GM18511 (cell line): ENCODE results near the gene ILK.

Source experiments
- ATAC-seq: cut with Tn5 transposase; IDR thresholded peaks from one replicate; pipeline ENCODE4 v1.9.1; 2021; ENCODE audit warnings: mild to moderate bottlenecking, moderate library complexity; ENCODE audit not compliant: unreplicated experiment

Gene ILK

GRCh38 chr11:6604790-6605189, 1.2 kb downstream of the ILK start:
- no peak for ATAC-seq

GRCh38 chr11:6606471-6607189, 3.1 kb downstream of the ILK start:
- ATAC-seq = peak; percentile 50

DNA sequence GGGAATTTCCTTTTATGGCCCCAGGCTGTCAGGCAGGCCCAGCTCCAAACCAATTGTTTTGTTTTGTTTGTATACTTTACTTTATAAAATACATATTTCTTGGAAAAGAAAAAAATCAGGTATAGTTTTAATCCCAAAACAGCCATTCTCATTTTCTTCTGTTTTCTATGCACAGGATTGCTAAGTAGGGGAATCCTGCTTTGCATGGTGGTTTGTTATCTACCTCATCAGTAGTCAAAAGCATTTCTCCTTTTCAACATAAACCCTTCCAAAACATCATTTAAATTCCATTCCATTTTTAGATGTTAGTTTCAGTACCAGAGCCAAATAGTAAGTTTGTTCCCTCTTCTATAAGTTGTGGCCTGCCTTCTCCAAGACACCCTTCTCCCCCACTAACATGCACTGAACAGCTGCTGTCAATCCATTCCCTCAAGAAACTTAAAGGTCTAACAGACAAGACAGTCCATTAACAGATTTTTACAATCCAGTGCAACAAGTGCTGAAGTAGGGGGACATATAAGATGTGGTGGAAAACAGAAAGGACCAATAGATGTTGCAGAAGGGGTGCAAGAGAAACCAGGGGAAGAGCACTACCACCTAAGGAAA, 3.7 kb downstream of the ILK start:
- ATAC-seq = no peak

- no peak for ATAC-seq
Observed at GRCh38 chr11:6608011-6608410, 4.4 kb downstream of the ILK start.

- no peak for ATAC-seq
Observed at GRCh38 chr11:6608726-6609501, 5.3 kb downstream of the ILK start.

DNA sequence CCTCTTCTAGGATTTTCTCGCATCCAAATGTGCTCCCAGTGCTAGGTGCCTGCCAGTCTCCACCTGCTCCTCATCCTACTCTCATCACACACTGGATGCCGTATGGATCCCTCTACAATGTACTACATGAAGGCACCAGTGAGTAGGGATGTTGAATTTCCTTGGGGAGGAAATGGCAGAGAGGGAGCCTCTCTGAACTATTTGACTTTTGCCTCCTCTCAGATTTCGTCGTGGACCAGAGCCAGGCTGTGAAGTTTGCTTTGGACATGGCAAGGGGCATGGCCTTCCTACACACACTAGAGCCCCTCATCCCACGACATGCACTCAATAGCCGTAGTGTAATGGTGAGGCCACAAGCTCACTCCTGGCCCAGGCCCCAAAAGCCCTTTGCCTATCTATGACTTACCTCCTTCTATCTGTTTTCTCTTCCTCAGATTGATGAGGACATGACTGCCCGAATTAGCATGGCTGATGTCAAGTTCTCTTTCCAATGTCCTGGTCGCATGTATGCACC, 6.0 kb downstream of the ILK start:
- no peak for ATAC-seq

- no peak for ATAC-seq
Observed at GRCh38 chr11:6610591-6610990, 7.0 kb downstream of the ILK start.

GRCh38 chr11:6611092-6611962, 7.8 kb downstream of the ILK start:
- peak; percentile 22 for ATAC-seq

DNA sequence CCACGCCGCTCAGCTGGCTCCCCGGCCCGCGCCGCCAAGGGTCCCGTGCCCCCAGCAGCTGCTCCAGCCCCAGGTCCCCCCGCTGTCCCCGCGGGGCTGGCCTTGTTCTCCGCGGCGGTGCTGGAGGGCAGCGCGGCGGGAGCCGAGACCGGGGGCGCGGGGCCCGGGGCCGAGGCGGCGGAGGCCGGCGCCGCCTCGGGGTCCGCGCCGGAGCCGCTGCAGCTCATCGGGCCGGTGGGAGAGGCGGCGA, 8.3 kb downstream of the ILK start:
- no peak for ATAC-seq

GRCh38 chr11:6612213-6613041, 8.9 kb downstream of the ILK start, which contains the start of gene TAF10:
Gene TAF10, minus strand, starts transcription at chr11:6612216. Its CDS starts 27 bp downstream, at chr11:6612189.
- ATAC-seq = peak; percentile 91

GRCh38 chr11:6613496-6613895, 9.9 kb downstream of the ILK start:
- no peak for ATAC-seq

DNA sequence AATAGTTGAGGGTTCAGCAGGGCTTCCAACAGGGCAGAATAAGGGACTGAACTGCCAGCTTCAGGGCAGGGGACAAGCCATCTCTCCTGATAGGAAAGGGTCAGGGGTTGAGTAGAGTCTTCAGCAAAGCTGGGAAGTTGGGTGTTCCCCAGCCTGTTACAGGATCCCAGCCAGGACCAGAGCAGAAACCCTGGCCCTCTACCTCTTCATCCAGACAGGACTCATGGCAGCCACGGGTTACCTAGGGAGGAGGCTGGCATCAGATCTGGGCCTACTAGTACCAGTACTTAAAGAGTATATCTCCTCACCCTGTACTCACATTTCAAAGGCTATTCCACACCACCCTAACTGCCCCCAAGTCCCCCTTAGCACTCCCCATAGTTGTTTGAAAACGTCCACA, 10.9 kb downstream of the ILK start:
- no peak for ATAC-seq

- no peak for ATAC-seq
Observed at GRCh38 chr11:6615046-6615445, 11.5 kb downstream of the ILK start.

GRCh38 chr11:6615882-6616585, 12.5 kb downstream of the ILK start:
- no peak for ATAC-seq

DNA sequence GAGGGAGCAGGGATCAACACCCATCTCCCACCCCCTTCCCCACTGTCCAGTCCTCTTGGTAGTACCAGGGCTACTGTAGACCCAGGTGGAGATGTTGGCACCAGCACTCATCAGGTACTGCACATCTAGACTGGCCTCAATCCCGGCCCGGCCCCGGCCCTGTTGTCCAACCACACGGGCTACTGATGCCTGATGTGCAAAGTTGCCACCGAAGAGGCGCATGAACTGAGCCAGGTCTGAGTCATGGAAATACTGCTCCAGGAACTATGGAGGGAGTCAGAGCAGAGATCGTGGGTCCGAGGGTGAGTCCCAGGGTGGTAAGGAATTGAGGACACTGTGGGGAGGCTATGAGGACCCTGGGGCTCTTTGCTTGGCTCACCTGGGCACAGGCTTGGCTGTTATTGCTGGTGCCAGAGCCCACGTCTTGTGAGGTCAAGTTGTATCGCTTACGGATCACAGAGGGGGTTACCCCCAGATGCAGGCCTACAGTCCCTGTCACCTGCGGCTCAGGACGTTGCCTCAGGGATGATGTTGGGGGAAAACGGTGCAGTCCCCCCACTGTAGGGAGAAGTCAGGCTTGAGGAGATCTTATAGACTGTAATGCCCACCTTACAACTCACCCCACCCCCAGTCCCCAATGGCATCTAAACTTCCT, 13.1 kb downstream of the ILK start:
- no peak for ATAC-seq

GRCh38 chr11:6617315-6617781, 13.8 kb downstream of the ILK start:
- no peak for ATAC-seq

DNA sequence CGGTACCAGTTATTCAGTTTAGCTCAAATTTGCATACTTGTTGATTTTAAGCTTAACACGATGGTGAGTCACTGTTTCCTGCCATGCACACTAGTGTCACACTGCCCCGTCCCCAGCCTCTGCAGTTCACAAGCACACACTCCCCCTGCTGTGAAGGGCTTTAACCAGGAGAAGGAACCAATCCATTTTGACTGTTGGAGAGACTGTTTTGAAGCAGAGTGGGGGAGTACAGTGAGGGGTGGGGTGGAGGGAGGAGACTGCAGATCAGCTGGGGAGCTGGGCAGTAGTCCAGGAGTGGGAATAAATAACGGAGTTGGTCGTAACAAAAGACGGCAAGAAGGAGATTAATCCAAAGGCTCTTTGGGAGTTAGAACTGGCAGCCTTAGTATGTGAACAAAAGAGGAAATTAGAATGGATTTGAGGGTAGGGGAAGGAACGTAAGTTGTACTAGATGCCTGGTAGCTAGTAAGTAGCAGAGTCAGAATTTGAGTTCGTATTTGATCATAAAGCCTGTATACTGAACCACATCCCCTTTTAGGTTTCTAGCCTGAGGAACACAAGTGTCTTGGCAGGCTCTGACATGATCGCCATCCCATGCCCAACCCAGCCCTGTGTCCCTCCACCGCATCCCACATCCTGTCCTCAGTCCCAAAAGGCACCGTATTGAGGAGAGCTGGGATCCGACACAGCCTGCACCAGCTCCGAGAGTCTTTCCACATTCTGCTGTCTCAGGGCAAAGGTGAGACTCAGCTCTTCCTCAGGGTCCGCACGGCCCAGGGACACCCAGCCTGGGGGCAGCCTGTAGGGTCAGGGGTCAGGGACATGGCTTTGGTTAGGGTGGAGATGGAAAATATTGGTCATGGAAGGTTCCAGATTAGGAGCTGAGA, 14.8 kb downstream of the ILK start:
- ATAC-seq = peak; percentile 24
